Adrenal gland (tissue), 12 donors: ENCODE data around the gene NHERF1. TPM values are rescaled to one million over a fixed set of nuclear protein-coding genes. Genes with fewer than 3 reads are reported as not detected.
A peak's percentile ranks its signal among the peaks of the same experiment; 100 is the strongest.

Source experiments
- DNase-seq, 7 donors: peaks; one replicate each; pipeline ENCODE4 v3.0.0-alpha.2; 2019 to 2020
- H3K27ac ChIP-seq, 5 donors: fragments of 200-600 bp; sonication (generic) in 4 of 5; 1 replicate in 3 of 5; 2 replicates in 2 of 5; pipeline versions ENCODE4 v1.5.1 to v1.8.0; 2016 to 2020; ENCODE audit warnings: mild to moderate bottlenecking in 1 of 5
- H3K27me3 ChIP-seq: fragments of 200-600 bp; 2 replicates; pipeline ENCODE4 v1.8.0; 2021
- H3K36me3 ChIP-seq, 2 donors: fragments of 200-600 bp; replicated peaks in 1 of 2; 1 replicate in 1 of 2; 2 replicates in 1 of 2; pipeline versions ENCODE4 v1.5.1 to v1.8.0; 2018 to 2022
- H3K4me1 ChIP-seq, 2 donors: fragments of 200-600 bp; replicated peaks in 1 of 2; 1 replicate in 1 of 2; 2 replicates in 1 of 2; pipeline versions ENCODE4 v1.5.1 to v1.8.0; 2018 to 2021
- H3K4me3 ChIP-seq, 4 donors: fragments of 200-600 bp; sonication (generic) in 3 of 4; one replicate each; pipeline ENCODE4 v1.5.1; 2016 to 2018
- H3K9me3 ChIP-seq, 3 donors: fragments of 200-600 bp; sonication (generic) in 1 of 3; replicated peaks in 1 of 3; 1 replicate in 2 of 3; 2 replicates in 1 of 3; pipeline versions ENCODE4 v1.5.1 to v1.8.0; 2016 to 2021
- CTCF ChIP-seq, 6 experiments: fragments of 450-650 bp in 4 of 6; fragments of 200-600 bp in 2 of 6; sonication (generic) in 1 of 6; IDR thresholded peaks; 1 replicate in 5 of 6; 2 replicates in 1 of 6; pipeline versions ENCODE4 v1.5.1 to v1.8.0; 2016 to 2021; ENCODE audit warnings: antibody characterized with exemption in 6 of 6, mild to moderate bottlenecking in 2 of 6, moderate library complexity in 1 of 6
- POLR2A ChIP-seq, 2 donors: fragments of 450-650 bp; IDR thresholded peaks; one replicate each; pipeline ENCODE4 v1.6.1; 2017; ENCODE audit warnings: antibody characterized with exemption in 2 of 2, mild to moderate bottlenecking in 2 of 2, moderate library complexity in 1 of 2
- WGBS, 4 donors: extraction: QIAGEN DNeasy Blood & Tissue Kit in 2 of 4; methylation state at CpG; one replicate each; pipeline versions ENCODE4 v1.1.5 to v1.1.7; 2013 to 2017; 5-methylcytosine and 5-hydroxymethylcytosine counted together
- intact Hi-C, 2 donors: fragments of 100-400 bp; cut with DNase I; formaldehyde crosslinking; loops; one replicate each; pipeline versions ENCODE4 v1.14.1 to v1.15.0; 2022 to 2023
- polyA plus RNA-seq, 3 donors: library from polyadenylated mRNA; stranded (reverse); fragments of 200-250 nt in 2 of 3; fragments of 350-450 nt in 1 of 3; fragmentation: Illumina TruSeq in 1 of 3; extraction: RNeasy Lipid Tissue Mini Kit (QIAGEN cat#74804) in 1 of 3; gene quantifications; one replicate each; pipeline ENCODE4 v1.2.3, GENCODE V29; 2013 to 2014
- total RNA-seq, 9 donors: library from RNA; depleted of rRNA in 4 of 9; stranded (reverse); fragments of >200 nt in 4 of 9; fragments of 120-200 nt in 1 of 9; fragmentation: NEBNext Ultra II Directional in 1 of 9; extraction: Animal tissue kit (Norgen Biotek cat#: 25700) in 1 of 9; gene quantifications; one replicate each; pipeline versions ENCODE4 v1.1.0 to v1.2.4, GENCODE V29; 2013 to 2023
- donor health status: healthy with polysubstance abuse.
- donor health status: Bipolar disorder and iron deficiency.
- donor health status: DM: yes; HTN: yes; CAD: no.
- donor health status: DM: no; HTN: no; CAD: no.
- donor health status: DM: no; HTN: no; CAD: no.
- donor health status: DM: yes; HTN: yes; CAD: no.

Gene NHERF1
- total and polyA plus RNA-seq, 12 donors = 22.0 to 277 (median 209) TPM

- TF ChIP-seq POLR2A (IDR thresholded peaks at IDR 0.05) (no peak), CTCF (IDR thresholded peaks at IDR 0.05) (no peak)
- H3K36me3 ChIP-seq = no peaks in the 10 kb centered on the region
- DNase-seq = peak in 2 of 7 donors; percentile 70 to 77
- peaks cover 48 to 62% of the 10 kb centered on the region in 2 donors for H3K4me1 ChIP-seq
- intact Hi-C loops = no loop called here
- H3K27ac ChIP-seq = peak overlapping the region; percentile 31 to 83 (median 75)
- no peaks in the 10 kb centered on the region for H3K9me3 ChIP-seq
- no peaks in the 10 kb centered on the region for H3K27me3 ChIP-seq
- no peak overlapping the region for H3K4me3 ChIP-seq
- 60 to 72% (median 63%) methylated on average over 17 to 26 of the region's 26 CpGs for WGBS, 4 donors
These were observed 9.8 kb downstream of the NHERF1 start for GRCh38 chr17:74757931-74758847.

- WGBS, 4 donors = 65 to 89% (median 85%) methylated on average over 2 of the region's 2 CpGs
- intact Hi-C loops = no loop called here
- no peaks in the 10 kb centered on the region for H3K27me3 ChIP-seq
- peak in 4 of 7 donors; percentile 60 to 78 (median 70) for DNase-seq
- H3K4me1 ChIP-seq = peaks cover 54 to 67% of the 10 kb centered on the region in 2 donors
- H3K4me3 ChIP-seq = no peak overlapping the region
- no peak for TF ChIP-seq POLR2A (IDR thresholded peaks at IDR 0.05)
- TF ChIP-seq CTCF (IDR thresholded peaks at IDR 0.05) = no peak
- no peaks in the 10 kb centered on the region for H3K9me3 ChIP-seq
- H3K36me3 ChIP-seq = no peaks in the 10 kb centered on the region
- H3K27ac ChIP-seq = peak overlapping the region in 4 of 5 donors; percentile 64 to 83 (median 76)
These were observed 10.4 kb downstream of the NHERF1 start for GRCh38 chr17:74758848-74759168.

GRCh38 chr17:74759243-74759801 is 10.9 kb downstream of the NHERF1 start:
- no peak for DNase-seq
- TF ChIP-seq POLR2A (IDR thresholded peaks at IDR 0.05) (no peak), CTCF (IDR thresholded peaks at IDR 0.05) (no peak)
- H3K4me3 ChIP-seq = no peak overlapping the region
- H3K27ac ChIP-seq = peak overlapping the region in 4 of 5 donors; percentile 64 to 83 (median 76)
- no peaks in the 10 kb centered on the region for H3K9me3 ChIP-seq
- H3K27me3 ChIP-seq = no peaks in the 10 kb centered on the region
- WGBS, 4 donors = 68 to 82% (median 73%) methylated on average over 3 to 9 of the region's 9 CpGs
- H3K36me3 ChIP-seq = no peaks in the 10 kb centered on the region
- intact Hi-C loops = no loop called here
- H3K4me1 ChIP-seq = peaks cover 58 to 72% of the 10 kb centered on the region in 2 donors

GRCh38 chr17:74759941-74760340 is 11.5 kb downstream of the NHERF1 start:
- peaks cover 58 to 76% of the 10 kb centered on the region in 2 donors for H3K4me1 ChIP-seq
- DNase-seq = no peak
- no peaks in the 10 kb centered on the region for H3K9me3 ChIP-seq
- H3K4me3 ChIP-seq = no peak overlapping the region
- no peaks in the 10 kb centered on the region for H3K27me3 ChIP-seq
- peak overlapping the region; percentile 54 to 83 (median 75) for H3K27ac ChIP-seq
- WGBS, 4 donors = 79 to 90% (median 81%) methylated on average over 2 to 10 of the region's 10 CpGs
- TF ChIP-seq POLR2A (IDR thresholded peaks at IDR 0.05) = no peak
- no peak for TF ChIP-seq CTCF (IDR thresholded peaks at IDR 0.05)
- intact Hi-C loops = no loop called here
- no peaks in the 10 kb centered on the region for H3K36me3 ChIP-seq
